Stimulated activated CD8-positive, alpha-beta memory T cell treated with anti-CD3 and anti-CD28 coated beads, Interleukin-4, amount 100 ng/mL, for 48 hours (primary cell): ENCODE results near the gene RAB9B.
A peak's percentile ranks its signal among the peaks of the same experiment; 100 is the strongest.
"Not testable (repeated sequence)": the region's sequence is repeated elsewhere in the genome, so short reads cannot be mapped to it uniquely, and the experiment has no call there.

Source experiments
- DNase-seq: peaks from one replicate; pipeline ENCODE4 v3.0.0-alpha.2; 2020

RAB9B gene, protein sequence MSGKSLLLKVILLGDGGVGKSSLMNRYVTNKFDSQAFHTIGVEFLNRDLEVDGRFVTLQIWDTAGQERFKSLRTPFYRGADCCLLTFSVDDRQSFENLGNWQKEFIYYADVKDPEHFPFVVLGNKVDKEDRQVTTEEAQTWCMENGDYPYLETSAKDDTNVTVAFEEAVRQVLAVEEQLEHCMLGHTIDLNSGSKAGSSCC

DNA sequence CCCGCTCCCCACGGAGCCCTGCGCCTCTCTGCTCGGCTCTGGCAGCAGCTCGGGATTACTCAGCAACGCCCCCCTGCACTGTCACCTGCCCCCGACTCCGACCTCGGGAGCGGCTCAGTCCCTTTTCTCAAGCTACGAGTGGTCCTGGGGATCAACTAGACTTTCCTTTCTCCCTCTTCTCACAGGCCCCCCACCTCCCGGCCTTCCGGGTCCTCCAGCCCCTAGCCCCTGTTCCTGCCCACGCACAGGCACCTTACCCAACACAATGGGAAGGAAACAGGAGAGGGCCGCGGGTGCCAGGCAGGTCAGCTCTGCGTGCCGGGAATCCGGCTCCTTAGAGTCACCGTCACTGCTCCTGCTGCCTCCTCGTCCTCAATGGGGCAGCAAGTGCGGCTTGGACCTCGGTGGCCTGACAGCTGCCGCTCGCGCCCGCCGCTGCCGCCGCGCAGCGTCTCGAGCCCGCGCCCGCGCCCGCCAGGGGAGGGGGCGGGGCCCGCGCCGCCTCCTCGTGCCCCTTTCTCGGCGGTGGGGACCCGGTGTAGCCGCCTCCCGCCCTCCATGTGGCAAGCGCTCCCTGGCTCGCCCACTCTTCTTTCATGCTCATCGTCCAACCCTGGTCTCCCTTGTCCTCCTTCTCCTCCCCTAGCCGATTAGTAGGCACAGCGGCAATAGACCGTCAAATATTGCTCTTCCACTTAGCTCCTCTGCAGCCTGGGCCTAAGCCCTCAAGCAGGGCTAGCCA, at the start of gene RAB9B:
TSS of gene RAB9B (minus strand) at position 455 of the 742 bp plus-strand sequence. CDS start 6,473 bp downstream, outside the sequence.
- DNase-seq, result peak; percentile 33

DNA sequence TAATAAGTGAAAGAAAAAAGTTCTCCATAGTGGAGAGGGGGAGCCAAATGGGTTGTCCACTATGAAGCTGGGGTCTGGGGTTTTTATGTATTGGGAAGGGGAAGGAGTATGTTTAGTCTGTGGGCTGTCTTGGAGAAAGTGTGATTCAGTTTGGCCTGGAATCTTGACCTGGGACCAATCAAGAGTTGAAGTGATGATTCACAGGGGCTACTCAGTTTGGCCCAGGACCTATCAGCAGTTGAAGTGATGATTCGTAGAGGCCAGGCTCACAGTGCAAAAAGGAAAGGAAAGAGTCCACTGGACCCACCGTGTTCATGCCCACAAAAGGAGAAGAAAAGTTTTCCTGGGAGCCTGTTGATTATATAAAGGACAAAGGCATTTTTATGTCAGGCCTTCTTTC, 47.3 kb upstream of the RAB9B start:
- DNase-seq, result no peak

DNA sequence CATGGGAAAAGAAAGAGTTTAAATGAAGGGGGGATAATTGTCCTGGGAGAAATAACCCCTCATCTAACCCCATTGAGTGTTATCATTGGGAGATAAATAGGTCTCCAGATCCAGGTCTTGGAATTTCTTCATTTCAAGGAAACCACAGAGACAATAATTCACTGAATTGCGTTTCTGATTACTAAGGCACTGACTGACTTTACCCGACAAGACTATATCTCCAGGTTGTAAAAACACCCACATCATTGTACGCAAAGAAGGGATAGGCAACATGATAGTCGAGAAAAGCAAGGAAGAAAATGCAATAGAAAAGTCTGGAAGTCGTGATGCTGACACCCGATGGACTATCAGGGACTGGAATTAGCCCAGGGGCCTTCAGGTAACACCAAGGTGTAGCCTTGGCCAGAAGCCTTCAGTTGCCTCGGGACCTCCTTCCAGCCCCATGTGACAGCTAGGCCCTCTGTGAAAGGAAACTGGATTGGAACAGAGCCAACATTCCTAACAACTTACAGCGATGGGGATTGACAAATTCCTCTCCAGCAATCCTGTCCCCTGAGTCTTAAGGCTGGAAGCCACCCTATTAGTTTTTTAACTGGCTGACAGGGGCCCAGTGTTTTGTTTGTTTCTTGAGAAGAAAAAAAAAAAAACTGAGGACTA, 46.5 kb upstream of the RAB9B start:
- DNase-seq, result no peak

DNA sequence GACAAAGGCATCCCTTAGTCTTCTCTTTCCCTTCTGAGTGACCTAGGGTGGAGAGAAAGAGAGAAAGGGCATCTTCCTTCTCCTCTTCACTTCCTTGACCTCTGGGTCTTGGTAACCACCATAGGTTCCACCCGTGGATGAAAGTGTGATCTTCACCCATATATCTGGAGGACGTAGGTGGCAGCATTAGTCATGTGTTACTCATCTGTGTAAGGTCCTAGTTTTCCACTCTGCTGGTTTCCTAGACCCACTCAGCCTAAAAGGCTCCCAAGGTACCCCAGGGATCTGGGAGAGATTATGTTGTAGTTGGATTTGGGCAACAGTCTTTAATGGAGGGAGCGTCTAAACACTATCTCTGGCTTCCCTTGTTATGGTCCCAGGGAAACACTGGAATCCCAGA, 45.5 kb upstream of the RAB9B start:
- DNase-seq, result no peak

DNA sequence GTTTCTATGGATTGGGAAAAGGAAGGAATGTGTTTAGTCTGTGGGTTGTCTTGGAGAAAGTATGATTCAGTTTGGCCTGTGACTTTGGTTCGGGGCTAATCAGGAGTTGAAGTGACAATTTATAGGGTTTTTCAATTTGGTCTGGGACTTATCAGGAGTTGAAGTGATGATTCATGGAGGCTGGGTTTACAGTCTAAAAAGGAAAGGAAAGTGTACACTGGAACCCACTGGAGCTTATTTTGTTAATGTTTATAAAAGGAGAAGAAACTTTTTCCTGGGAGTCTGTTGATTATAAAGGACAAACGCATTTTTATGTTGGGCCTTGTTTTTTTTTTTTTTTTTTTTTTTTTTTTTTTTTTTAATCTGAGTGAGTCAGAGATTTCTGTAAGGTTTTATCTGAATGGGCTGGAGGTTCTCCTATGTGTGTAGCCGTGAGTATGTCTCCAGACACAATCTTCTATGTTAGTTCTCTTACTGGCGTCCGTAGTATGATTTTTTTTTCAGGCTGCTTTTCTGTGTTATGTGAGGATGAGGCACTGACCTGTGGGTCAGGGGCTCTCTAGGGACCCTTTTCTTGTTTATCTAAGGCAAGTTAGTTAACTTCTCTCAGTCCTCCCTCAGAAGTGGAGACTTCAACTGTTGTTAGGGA, 33.0 kb upstream of the RAB9B start:
- DNase-seq, result no peak

DNA sequence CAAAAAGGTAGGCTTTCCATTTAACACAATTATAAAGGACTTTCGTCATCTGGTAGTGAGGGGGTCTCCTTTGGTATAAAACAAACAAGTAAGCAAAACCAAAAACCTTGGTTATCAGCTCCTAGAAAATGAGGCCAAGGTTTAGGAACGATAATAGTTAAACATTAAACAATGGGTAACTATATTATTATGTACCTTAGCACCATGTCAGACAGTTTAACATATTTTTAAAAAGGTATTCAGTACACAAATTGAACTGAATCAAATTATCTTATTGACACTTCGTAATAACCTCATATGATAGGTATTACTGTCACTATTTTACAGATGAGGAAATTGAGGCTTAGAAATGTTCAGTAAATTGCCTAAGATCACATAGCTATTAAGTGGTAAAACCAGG, 32.1 kb upstream of the RAB9B start:
- no peak for DNase-seq

DNA sequence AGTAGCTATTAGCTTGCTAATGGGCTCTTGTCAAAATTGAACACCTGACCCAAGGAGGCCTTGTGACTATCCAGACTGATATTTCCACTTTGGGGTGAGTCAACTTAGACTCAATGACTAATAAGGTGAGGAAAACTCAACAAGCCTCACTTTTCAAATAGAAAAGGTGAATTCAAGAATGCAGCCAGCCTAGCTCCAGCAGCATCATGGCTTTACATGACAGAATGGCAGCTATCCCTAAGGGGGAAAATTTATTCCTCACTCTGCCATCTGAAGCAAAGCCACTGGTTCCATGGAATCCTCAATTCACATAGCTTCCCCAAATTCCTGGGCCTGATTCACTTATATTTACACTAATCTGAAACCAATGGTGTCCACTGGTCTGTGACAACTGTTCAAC, 29.1 kb upstream of the RAB9B start:
- DNase-seq, result no peak

DNA sequence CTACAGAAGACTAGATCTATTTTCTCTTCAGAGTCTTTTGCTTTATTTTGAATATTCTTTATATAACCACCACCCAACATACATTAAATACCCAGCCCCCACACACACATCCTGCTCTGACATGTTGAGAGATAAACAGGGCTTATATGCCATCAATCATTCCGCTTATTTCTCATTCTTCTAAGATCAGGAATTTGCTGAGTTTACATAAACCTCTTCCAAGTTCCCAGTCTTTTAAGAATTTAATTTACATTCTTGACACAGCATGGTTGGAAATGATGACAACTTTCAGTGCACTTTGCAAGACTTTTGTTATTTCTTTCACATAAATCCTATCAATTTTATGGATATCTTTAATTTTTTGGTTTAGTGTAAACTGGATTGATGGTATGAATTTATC, 17.5 kb upstream of the RAB9B start:
- no peak for DNase-seq

DNA sequence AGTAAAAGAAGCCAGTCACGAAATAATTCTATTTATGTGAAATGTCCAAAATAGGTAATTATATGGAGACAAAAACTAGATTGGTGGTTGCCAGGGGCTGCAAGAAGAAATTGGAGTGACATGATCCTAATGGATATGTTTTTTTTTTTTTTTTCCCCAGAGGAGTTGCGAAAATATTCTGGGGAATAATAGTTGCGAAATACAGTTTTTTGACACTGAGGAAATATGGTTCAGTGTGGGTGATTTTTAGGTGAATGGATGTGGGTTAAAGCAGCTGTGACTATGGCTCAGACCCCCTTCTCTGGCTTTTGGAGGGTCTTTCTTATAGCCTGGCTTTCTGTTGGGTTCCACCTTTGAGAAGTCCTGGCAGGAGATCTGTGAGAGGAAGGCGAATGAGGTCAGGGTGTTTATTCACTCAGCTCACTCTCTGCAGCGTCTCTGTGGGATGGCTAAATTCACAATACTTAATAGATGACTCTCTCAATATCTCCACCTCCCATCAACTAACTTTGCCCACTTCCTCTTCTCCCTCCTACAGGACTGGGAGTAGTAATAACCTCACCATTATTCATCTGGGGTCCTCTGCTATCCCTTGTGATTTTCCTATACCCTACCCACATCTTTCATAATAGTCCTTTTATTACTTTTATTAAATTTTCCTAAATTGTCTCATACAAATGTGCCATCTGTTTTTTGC, 15.3 kb upstream of the RAB9B start:
- no peak for DNase-seq

DNA sequence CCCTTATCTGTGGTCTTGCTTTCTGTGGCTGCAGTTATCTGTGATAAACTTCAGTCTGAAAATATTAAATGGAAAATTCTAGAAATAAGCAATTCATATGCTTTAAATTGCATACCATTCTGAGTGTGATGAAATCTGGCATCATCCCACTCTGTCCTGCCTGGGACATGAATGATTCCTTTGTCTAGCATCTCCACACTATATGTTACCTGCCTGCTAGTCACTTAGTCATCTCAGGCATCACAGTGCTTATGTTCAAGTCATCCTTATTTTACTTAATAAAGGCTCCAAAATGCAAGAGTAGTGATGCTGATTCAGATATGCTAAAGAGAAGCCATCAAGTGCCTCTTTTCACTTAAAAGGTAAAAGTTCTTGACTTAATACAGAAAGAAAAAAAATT, 14.3 kb upstream of the RAB9B start:
- DNase-seq, result no peak

DNA sequence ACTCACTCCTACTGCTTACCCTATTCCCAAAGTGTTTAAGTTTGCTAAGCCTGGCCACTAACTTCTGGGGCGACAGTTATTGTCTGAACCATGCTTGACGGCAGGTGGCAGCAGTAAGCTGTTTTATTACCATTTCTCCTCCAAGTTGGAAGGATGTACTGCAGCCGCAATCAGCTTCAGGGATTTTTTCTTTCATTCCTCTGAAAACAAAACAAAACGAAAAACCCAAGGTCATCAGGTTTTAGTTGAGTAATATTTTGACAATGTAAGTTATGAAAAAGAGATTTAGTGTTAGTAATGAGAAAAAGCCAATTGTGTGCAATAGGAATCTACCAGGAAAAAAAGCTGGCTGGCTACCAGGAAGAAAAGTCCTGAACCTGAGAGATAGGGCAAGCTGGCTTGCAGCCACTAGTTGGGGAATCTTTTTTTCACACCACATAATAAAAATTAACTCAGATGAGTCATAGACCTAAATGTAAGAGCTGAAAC, 13.2 kb upstream of the RAB9B start:
- peak; percentile 69 for DNase-seq

DNA sequence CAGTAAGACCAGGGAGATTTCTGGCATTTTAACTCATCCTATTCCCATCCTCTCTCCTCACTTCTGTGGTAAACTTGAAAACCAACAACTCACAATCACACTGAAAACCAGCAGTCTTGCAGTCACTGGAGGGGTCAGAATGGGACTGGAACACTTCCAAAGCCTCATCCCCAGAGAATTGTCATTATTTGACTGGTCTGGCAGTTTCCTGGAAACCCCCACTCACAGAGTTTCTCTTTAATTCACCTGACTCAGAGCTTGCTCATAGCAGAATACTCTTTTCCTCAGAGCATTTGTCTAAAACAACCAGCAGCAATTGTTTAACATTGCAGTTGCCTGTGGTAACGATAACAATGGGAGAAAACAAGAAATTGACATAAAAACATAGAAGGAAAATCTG, 7.3 kb upstream of the RAB9B start:
- DNase-seq, result peak; percentile 24

DNA sequence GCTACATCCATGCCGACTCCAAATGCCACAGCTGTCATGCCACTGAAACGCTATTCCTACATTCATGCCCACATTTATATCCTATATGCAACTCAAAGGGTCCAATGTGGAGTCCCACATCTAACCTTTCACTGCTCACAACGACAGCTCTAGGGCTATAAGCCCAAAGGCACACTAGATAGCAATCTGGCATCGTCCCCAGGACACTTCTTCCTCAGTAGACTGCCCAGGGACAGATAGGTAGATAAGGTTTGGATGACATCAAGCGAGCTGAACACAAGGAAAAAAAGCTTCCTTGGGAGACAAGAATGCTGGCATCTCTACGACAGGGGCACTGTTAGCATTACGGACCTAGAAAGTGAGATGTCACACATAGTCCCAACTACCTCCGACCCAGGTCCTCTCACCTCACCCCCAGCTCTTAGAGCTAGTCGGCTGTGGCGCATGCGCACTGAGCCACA, 685 bp downstream of the RAB9B start:
- DNase-seq, result peak; percentile 73

DNA sequence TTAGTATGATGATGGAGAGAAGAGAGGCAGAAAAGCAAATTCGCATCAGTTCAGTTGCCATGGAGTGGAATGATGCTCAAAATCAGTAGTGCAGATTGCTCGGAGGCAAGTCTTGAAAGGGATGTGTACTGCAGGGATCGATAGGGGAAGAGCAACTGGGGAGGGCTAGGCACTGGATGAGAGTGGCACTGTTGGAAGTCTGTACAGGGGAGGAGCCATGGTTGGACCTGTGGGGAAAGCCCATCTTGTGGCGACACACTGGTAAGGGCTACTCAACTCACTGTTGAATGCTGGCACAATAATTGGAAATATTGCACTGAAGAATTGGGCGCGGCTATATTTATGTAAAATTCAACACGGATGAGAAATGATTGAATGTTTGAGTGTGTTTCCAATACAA, 1.2 kb downstream of the RAB9B start:
- DNase-seq, result no peak

DNA sequence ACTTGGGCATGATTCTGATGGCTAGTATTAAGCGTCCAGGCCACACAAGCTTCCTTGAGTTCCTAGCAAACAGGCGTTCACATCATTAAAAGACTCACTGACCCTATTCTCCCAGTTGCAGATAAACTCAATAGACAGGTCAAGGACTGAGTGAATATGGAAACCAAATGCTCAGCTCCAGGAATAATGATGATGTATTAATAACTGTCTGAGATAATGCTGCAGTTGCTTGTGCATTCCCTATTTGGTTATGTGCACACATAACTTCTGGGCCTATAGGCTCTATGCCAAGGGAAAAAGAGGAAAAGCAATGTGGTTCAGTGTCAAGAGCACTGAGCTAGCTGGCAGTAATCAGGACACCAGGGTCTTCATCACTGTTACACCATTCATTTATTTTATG, 3.5 kb downstream of the RAB9B start:
- DNase-seq, result no peak

DNA sequence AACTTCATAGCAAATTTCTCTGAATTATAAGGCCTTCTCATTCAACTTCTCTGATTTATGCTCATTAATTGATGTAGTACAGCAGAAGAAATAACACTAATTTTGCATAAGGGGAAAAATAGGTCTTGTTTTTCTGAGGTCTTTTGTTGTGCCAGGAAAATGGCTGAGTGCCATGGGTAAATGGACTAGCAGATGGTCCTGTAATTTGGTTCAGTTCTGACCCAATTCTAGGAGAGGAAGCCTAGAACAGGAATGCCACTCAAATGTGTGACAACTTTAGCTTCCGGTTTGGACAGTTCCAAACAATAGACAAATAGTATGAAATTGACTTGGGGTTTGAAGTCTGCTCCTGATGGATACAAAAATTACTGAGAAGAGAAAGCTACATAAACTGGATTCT, 6.2 kb downstream of the RAB9B start:
- DNase-seq, result no peak

DNA sequence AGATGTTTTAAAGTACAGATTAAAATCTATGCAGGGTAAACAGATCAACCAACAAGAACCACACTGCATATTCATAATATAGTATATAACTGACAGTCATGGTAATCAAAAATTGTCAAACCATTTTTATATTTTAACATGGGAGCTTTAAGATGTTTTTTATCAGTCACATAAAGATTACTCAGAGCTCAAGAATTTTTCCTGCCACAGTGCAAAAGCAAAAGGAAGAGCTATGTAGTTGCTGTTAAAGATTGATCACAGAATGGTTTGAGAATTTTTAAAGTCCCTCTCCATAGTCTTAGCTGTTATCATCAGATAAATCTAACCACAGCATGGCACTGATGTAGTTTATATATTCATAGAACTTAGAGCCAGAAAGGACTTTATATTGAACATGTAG, 8.5 kb downstream of the RAB9B start:
- DNase-seq, result no peak

DNA sequence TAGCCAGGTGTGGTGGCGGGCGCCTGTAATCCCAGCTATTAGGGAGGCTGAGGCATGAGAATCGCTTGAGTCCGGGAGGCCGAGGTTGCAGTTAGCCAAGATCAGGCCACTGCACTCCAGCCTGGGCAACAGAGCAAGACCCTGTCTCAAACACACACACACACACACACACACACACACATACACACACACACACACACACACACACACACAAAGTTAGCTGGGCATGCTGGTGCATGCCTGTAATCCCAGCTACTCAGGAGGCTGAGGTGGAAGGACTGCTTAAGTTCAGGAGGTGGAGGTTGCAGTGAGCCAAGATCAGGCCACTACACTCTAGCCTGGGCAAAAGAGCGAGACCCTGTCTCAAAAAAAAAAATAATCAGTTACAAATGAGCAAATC, 11.3 kb downstream of the RAB9B start:
- DNase-seq, result not testable (repeated sequence)

DNA sequence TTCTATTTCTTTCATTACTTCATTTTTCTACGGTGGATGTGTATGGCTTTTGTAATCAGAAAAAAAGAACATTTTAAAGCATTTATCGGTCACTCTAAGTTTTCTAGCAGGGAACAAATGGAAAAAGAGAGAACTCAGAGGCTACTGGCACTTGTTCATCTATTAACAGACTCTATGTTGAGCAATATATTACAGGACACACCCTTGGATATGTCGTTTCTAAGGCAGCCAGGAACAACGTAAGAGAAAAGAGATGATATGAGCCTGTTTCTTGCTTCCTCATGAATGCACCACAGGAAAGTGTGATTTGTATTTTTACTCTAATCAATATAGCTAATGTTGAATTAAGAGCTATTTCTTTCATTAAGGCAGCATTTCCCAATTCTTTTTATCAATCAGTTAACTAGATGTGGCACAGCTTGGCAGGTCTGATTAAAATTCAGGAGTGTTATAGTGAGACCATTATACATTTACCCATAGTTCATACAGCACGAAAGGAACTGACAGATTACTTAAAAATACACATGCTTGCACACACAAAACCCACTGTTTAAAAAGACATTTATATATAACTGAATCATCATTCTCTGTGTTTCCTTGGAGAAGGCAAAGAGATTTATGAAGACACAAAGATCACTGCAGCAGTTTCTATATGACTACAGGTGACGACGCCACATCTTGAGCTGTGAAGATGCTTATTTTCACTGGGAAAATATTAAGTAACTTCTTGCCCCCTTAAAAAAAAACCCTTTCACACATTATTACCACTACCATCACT, 13.0 kb downstream of the RAB9B start:
- DNase-seq, result no peak

DNA sequence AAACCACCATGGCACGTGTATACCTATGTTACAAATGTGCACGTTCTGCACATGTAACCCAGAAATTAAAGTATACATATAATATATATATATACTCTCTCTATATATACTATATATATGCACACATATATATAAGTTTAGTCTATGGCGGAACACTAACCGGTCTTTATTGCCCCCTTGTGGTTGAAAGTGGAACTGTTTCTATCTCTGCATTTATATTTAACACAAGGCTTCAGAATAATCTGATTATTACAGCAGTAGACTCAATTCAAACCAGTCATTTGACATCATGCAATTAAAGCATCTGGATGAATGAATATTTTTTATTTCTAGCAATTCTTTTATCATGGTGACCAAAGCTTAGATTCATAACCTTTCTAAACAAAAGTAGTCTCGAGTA, 14.6 kb downstream of the RAB9B start:
- no peak for DNase-seq

DNA sequence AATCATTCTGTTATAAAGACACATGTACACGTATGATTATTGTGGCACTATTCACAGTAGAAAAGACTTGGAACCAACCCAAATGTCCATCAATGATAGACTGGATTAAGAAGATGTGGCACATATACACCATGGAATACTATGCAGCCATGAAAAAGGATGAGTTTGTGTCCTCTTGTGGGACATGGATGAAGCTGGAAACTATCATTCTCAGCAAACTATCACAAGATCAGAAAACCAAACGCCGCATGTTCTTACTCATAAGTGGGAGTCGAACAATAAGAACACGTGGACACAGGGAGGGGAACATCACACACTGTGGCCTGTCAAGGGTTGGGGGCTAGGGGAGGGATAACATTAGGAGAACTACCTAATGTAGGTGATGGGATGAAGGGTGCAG, 15.0 kb downstream of the RAB9B start:
- not testable (repeated sequence) for DNase-seq

DNA sequence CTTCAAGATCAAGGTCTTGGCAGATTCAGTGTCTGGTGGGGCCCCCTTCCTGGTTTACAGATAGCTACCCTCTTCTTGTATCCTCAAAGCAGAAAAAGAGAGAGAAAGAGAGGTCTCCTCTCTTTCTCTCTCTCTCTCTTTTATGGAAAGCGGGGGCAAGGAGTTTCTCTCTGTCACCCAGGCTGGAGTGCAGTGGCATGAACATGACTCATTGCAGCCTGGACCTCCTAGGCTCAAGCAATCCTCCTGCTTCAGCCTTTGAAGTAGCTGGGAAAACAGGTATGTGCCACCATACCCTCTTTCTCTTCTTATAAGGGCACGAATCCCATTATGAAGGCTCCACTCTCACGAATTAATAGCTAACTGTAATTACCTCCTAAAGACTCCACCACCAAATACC, 20.2 kb downstream of the RAB9B start:
- DNase-seq, result no peak
